Neural cell (in vitro differentiated cells): ENCODE data around the gene MBNL2. TPM values are rescaled to one million over a fixed set of nuclear protein-coding genes. Genes with fewer than 3 reads are reported as not detected.

Experiments used
- H2AFZ ChIP-seq: fragments of 200-600, 300-800 bp; sonication (generic), shearing (Covaris generic); 2 replicates; pipeline ENCODE4 v1.6.0; 2014; ENCODE audit warnings: low read depth, mild to moderate bottlenecking, antibody characterized with exemption, low read length, moderate library complexity
- H3F3A ChIP-seq: fragments of 200-600 bp; shearing (Covaris generic); 2 replicates; pipeline ENCODE4 v1.6.1; 2016; ENCODE audit warnings: mild to moderate bottlenecking, moderate library complexity, mixed read lengths, antibody characterized with exemption, low read length; ENCODE audit not compliant: insufficient read depth, poor library complexity, severe bottlenecking
- H3K27ac ChIP-seq: fragments of 200-600, 300-800 bp; sonication (generic), shearing (Covaris generic); 2 replicates; pipeline ENCODE4 v1.5.1; 2014; ENCODE audit warnings: mild to moderate bottlenecking, low read length, moderate library complexity
- H3K27me3 ChIP-seq: fragments of 300-800, 200-600 bp; sonication (generic), shearing (Covaris generic); 2 replicates; pipeline ENCODE4 v1.6.0; 2014; ENCODE audit warnings: mild to moderate bottlenecking, low read depth, low read length, moderate library complexity; ENCODE audit not compliant: insufficient read depth
- H3K36me3 ChIP-seq: fragments of 300-800, 200-600 bp; sonication (generic), shearing (Covaris generic); 2 replicates; pipeline ENCODE4 v1.5.1; 2014; ENCODE audit warnings: mild to moderate bottlenecking, antibody characterized with exemption, low read length, moderate library complexity; ENCODE audit not compliant: insufficient read depth
- H3K4me2 ChIP-seq: fragments of 300-800, 200-600 bp; sonication (generic), shearing (Covaris generic); 2 replicates; pipeline ENCODE4 v1.6.0; 2014; ENCODE audit warnings: mild to moderate bottlenecking, low read length
- H3K4me3 ChIP-seq: fragments of 300-800, 200-600 bp; sonication (generic), shearing (Covaris generic); 2 replicates; pipeline ENCODE4 v1.5.1; 2014; ENCODE audit warnings: mild to moderate bottlenecking, low read length, moderate library complexity
- H3K79me2 ChIP-seq: fragments of 200-600 bp; shearing (Covaris generic); replicated peaks from 2 replicates; pipeline ENCODE4 v1.6.0; 2014; ENCODE audit warnings: mild to moderate bottlenecking, low read length, moderate library complexity; ENCODE audit not compliant: insufficient read depth
- H3K9ac ChIP-seq: fragments of 300-800, 200-600 bp; sonication (generic), shearing (Covaris generic); 2 replicates; pipeline ENCODE4 v1.6.1; 2016; ENCODE audit warnings: mild to moderate bottlenecking, low read length, mixed read lengths
- H3K9me2 ChIP-seq: fragments of 200-600 bp; shearing (Covaris generic); 2 replicates; pipeline ENCODE4 v1.6.1; 2016; ENCODE audit warnings: mild to moderate bottlenecking, low read length, mixed read lengths; ENCODE audit not compliant: insufficient read depth
- H3K9me3 ChIP-seq: fragments of 200-600, 300-800 bp; sonication (generic), shearing (Covaris generic); 2 replicates; pipeline ENCODE4 v1.6.1; 2016; ENCODE audit warnings: mild to moderate bottlenecking, mixed run types, low read length, moderate library complexity, mixed read lengths
- H4K20me1 ChIP-seq: fragments of 200-600 bp; shearing (Covaris generic); 2 replicates; pipeline ENCODE4 v1.6.1; 2016; ENCODE audit warnings: mild to moderate bottlenecking, mixed run types; ENCODE audit not compliant: insufficient read depth
- EP300 ChIP-seq: fragments of 450-650 bp; conservative IDR thresholded peaks from 2 replicates; pipeline ENCODE4 v1.6.1; 2014; ENCODE audit warnings: antibody characterized with exemption, mild to moderate bottlenecking, moderate library complexity; ENCODE audit not compliant: poor library complexity, severe bottlenecking
- EZH2 ChIP-seq: fragments of 200-600, 300-800 bp; shearing (Covaris generic), sonication (generic); IDR thresholded peaks from 2 replicates; pipeline ENCODE4 v1.6.1; 2014; ENCODE audit warnings: antibody characterized with exemption, low read length, borderline replicate concordance, mild to moderate bottlenecking; ENCODE audit not compliant: insufficient read depth, poor library complexity, severe bottlenecking
- MXI1 ChIP-seq: fragments of 450-650 bp; conservative IDR thresholded peaks from 2 replicates; pipeline ENCODE4 v1.6.1; 2014; ENCODE audit warnings: antibody characterized with exemption, mild to moderate bottlenecking; ENCODE audit not compliant: poor library complexity, severe bottlenecking
- POLR2AphosphoS5 ChIP-seq: IDR thresholded peaks from 2 replicates; pipeline ENCODE4 v1.6.1; 2012
- RAD21 ChIP-seq: fragments of 450-650 bp; conservative IDR thresholded peaks from 2 replicates; pipeline ENCODE4 v1.6.1; 2014; ENCODE audit warnings: antibody characterized with exemption, mild to moderate bottlenecking, moderate library complexity
- REST ChIP-seq: IDR thresholded peaks from 2 replicates; pipeline ENCODE4 v1.6.1; 2012; ENCODE audit warnings: borderline replicate concordance
- SMC3 ChIP-seq: fragments of 450-650 bp; conservative IDR thresholded peaks from 2 replicates; pipeline ENCODE4 v1.6.1; 2014; ENCODE audit warnings: antibody characterized with exemption, mild to moderate bottlenecking, moderate library complexity; ENCODE audit not compliant: poor library complexity
- TAF1 ChIP-seq: IDR thresholded peaks from 2 replicates; pipeline ENCODE4 v1.6.1; 2012; ENCODE audit warnings: low read depth
- polyA plus RNA-seq: library from polyadenylated mRNA; depleted of rRNA; stranded (reverse); fragments of >200 nt; gene quantifications from 2 replicates; pipeline ENCODE4 v1.2.3, GENCODE V29; 2014
- TF ChIP-seq, protein P1 (sequence below): fragments of 450-650 bp; IDR thresholded peaks from 2 replicates; pipeline ENCODE4 v1.5.1; 2014; ENCODE audit warnings: antibody characterized with exemption, mild to moderate bottlenecking, moderate library complexity; ENCODE audit not compliant: poor library complexity, severe bottlenecking

The MBNL2 gene
- polyA plus RNA-seq, 1 donor from 2014 or later: 4.3 TPM

- no peaks in the 10 kb centered on the region for H4K20me1 ChIP-seq
- no peak overlapping the region for H2AFZ ChIP-seq
- H3K79me2 ChIP-seq: no peaks in the 10 kb centered on the region
- no peaks in the 10 kb centered on the region for H3K9me3 ChIP-seq
- H3K4me2 ChIP-seq: no peak overlapping the region
- H3K9me2 ChIP-seq: no peaks in the 10 kb centered on the region
- H3K27me3 ChIP-seq: no peaks in the 10 kb centered on the region
- no peak overlapping the region for H3K9ac ChIP-seq
- H3F3A ChIP-seq: no peaks in the 10 kb centered on the region
- no peak overlapping the region for H3K4me3 ChIP-seq
- H3K27ac ChIP-seq: no peak overlapping the region
- H3K36me3 ChIP-seq: no peaks in the 10 kb centered on the region
- TF ChIP-seq REST (no peak), MXI1 (no peak), SMC3 (no peak), RAD21 (no peak), TAF1 (no peak), POLR2AphosphoS5 (no peak), EP300 (no peak), EZH2 (no peak)
- TF ChIP-seq, protein P1, sequence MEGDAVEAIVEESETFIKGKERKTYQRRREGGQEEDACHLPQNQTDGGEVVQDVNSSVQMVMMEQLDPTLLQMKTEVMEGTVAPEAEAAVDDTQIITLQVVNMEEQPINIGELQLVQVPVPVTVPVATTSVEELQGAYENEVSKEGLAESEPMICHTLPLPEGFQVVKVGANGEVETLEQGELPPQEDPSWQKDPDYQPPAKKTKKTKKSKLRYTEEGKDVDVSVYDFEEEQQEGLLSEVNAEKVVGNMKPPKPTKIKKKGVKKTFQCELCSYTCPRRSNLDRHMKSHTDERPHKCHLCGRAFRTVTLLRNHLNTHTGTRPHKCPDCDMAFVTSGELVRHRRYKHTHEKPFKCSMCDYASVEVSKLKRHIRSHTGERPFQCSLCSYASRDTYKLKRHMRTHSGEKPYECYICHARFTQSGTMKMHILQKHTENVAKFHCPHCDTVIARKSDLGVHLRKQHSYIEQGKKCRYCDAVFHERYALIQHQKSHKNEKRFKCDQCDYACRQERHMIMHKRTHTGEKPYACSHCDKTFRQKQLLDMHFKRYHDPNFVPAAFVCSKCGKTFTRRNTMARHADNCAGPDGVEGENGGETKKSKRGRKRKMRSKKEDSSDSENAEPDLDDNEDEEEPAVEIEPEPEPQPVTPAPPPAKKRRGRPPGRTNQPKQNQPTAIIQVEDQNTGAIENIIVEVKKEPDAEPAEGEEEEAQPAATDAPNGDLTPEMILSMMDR: no peak
Measured at GRCh38 chr13:97238883-97239282, 16.8 kb downstream of the MBNL2 start.

DNA sequence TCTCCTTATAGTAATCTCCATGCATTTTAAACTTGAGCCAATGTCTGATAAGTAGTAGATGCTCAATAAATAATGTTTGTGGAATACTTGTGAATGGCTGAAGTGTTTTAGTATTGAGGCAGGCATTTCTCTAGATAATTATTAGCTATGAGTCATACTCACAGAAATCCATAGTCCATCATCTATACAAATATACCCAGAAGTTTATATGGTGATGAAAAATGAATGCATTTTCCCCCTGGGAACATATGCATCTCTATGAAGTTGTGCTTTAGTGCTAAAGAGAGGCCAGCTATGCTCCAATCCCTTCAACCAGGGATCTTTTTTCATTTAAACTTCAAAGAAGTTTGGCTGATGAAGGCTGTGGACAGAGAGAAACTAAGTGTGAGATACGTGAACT lies 17.2 kb downstream of the MBNL2 start:
- no peak overlapping the region for H3K4me2 ChIP-seq
- no peak overlapping the region for H2AFZ ChIP-seq
- no peak overlapping the region for H3K9ac ChIP-seq
- no peaks in the 10 kb centered on the region for H3K36me3 ChIP-seq
- no peak overlapping the region for H3K27ac ChIP-seq
- no peaks in the 10 kb centered on the region for H3K79me2 ChIP-seq
- no peaks in the 10 kb centered on the region for H4K20me1 ChIP-seq
- no peaks in the 10 kb centered on the region for H3K9me3 ChIP-seq
- no peak overlapping the region for H3K4me3 ChIP-seq
- TF ChIP-seq REST (no peak), RAD21 (no peak), EZH2 (no peak), POLR2AphosphoS5 (no peak), TAF1 (no peak), SMC3 (no peak), MXI1 (no peak), EP300 (no peak)
- TF ChIP-seq, protein P1: no peak
- H3K27me3 ChIP-seq: no peaks in the 10 kb centered on the region
- H3F3A ChIP-seq: no peaks in the 10 kb centered on the region
- H3K9me2 ChIP-seq: no peaks in the 10 kb centered on the region
